HCT116 (cell line): Measurements from ENCODE around the gene CCDC71.

ENCODE experiments used
- EZH2 ChIP-seq: fragments of 200-600 bp; sonication (generic); IDR thresholded peaks from 2 replicates; pipeline ENCODE4 v1.6.1; 2017; ENCODE audit warnings: antibody characterized with exemption, mixed run types
- POLR2A ChIP-seq: IDR thresholded peaks from 2 replicates; pipeline ENCODE4 v1.7.0; 2011; ENCODE audit warnings: borderline replicate concordance; ENCODE audit not compliant: insufficient read depth, insufficient read length; ENCODE audit errors: extremely low read depth
- SIN3A ChIP-seq: IDR thresholded peaks from 2 replicates; pipeline ENCODE4 v1.6.1; 2012; ENCODE audit warnings: low read depth
- YY1 ChIP-seq: IDR thresholded peaks from 2 replicates; pipeline ENCODE4 v1.6.1; 2011; ENCODE audit warnings: low read length, low read depth, moderate library complexity, mild to moderate bottlenecking; ENCODE audit not compliant: insufficient replicate concordance; ENCODE audit errors: extremely low read depth
- TF ChIP-seq, protein P1 (sequence below): IDR thresholded peaks from 2 replicates; pipeline ENCODE4 v1.6.1; 2012
- TF ChIP-seq, protein P2 (sequence below), 3 experiments: fragments of 200-600 bp in 1 of 3; sonication (generic) in 1 of 3; IDR thresholded peaks in 2 of 3; conservative IDR thresholded peaks in 1 of 3; 2 replicates each; pipeline ENCODE4 v1.5.1; 2012 to 2017; ENCODE audit warnings: low read depth in 2 of 3, low read length in 2 of 3, antibody characterized with exemption in 1 of 3, borderline replicate concordance in 1 of 3, control low read depth in 1 of 3, mild to moderate bottlenecking in 1 of 3, mixed read lengths in 1 of 3, mixed run types in 1 of 3, moderate library complexity in 1 of 3; ENCODE audit not compliant: insufficient read depth in 1 of 3

DNA sequence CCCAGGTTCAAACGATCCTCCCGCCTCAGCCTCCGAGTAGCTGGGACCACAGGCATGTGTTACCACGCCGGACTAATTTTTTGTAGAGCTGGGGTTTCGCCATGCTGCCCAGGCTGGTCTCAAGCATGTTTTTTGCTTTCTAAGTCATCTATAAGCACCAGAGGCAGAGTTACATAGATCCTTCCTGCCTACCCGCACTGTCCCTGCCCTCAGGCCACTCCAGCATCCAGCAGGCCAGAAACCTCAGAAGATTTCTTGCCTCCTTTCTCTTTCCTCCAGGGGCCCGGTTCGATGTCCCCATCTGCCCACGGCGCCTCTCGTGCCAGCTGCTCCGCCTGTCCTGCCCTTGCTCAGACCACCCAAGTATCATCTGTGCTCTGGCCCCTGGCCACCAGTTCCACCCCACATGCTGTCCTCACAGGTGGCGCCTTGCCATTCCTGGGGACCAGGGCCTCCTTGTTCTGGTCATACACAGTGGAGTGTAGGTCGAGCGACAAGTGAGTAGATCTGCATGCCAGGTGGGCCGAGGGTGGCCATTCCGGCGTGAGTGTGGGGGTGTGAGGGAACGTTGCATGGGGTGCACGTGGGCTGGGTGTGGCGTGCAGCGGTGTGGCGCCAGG is 32.6 kb upstream of the CCDC71 start:
- TF ChIP-seq, protein P1, sequence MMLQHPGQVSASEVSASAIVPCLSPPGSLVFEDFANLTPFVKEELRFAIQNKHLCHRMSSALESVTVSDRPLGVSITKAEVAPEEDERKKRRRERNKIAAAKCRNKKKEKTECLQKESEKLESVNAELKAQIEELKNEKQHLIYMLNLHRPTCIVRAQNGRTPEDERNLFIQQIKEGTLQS = no peak
- no peak for TF ChIP-seq YY1
- TF ChIP-seq, protein P2, sequence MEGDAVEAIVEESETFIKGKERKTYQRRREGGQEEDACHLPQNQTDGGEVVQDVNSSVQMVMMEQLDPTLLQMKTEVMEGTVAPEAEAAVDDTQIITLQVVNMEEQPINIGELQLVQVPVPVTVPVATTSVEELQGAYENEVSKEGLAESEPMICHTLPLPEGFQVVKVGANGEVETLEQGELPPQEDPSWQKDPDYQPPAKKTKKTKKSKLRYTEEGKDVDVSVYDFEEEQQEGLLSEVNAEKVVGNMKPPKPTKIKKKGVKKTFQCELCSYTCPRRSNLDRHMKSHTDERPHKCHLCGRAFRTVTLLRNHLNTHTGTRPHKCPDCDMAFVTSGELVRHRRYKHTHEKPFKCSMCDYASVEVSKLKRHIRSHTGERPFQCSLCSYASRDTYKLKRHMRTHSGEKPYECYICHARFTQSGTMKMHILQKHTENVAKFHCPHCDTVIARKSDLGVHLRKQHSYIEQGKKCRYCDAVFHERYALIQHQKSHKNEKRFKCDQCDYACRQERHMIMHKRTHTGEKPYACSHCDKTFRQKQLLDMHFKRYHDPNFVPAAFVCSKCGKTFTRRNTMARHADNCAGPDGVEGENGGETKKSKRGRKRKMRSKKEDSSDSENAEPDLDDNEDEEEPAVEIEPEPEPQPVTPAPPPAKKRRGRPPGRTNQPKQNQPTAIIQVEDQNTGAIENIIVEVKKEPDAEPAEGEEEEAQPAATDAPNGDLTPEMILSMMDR (IDR thresholded peaks at IDR 0.05 in 2 of 3, conservative IDR thresholded peaks at IDR 0.05 in 1 of 3; ENCODE audit: borderline replicate concordance in 1 of 3, insufficient read depth in 1 of 3, low read depth in 2 of 3, low read length in 2 of 3) = no peak
- TF ChIP-seq EZH2 = no peak
- TF ChIP-seq POLR2A = no peak
- TF ChIP-seq SIN3A = no peak
